ENCODE measurements around the gene ASIC3.
"Not testable (repeated sequence)": the region's sequence is repeated elsewhere in the genome, so short reads cannot be mapped to it uniquely, and the experiment has no call there.

Gene ASIC3

DNA sequence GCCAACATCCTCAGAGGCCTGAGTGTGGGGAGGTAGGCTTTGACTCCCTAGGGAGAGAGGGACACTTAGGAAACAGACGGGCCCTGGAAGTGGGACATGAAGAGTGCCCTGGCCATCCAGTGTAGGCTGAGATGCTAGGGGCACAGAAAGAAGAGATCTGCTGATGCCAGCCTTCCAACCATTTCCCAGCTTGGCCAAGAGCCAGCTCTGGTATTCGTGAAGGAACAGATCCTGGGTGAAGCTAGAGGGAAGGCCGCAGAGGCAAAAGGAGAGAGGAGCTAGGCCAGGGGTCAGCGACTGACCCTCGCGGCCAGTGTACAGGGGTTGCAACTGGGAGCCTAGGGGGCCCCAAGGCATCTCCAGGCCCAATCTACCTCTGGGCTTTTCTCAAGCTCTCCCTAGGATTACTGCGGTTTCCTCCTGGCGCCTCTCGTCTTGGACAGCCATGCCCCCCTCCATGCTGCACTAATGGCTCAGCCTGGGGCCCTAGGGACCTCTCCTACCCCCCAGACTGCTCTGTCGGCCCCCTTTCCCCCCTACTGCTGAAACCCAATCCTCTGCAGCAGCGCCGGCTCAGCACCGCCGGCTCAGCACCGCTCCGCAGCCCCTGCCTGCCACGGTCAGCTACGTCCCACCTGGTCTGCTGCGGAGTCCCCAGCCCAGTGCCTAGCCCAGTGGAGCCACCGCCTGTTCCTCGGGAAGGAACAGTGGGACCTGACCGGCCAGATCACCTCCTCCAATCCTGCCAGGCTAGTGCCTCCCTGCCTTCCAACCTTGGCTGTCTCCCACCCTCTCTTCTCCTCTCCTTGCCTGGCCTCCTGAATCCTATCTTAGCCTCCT is at the start of gene ASIC3:
ASIC3 (plus strand) TSS at position 556 of the 840 bp plus-strand sequence. CDS start 355 bp downstream, outside the sequence.
- no peak for DNase-seq

DNA sequence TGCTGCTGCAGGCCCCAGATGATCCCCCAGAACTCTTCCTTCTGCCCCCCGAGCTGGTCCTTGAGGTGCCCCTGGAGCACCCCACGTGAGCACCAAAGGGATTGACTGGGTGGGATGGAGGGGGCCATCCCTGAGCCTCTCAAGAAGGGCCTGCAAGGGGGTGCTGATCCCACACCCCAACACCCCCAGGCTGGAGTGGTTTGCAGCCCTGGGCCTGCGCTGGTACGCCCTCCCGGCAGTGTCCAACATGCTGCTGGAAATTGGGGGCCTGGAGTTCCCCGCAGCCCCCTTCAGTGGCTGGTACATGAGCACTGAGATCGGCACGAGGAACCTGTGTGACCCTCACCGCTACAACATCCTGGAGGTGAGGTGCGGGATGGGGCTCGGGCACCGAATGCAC is 49.3 kb upstream of the ASIC3 start:
- no peak for DNase-seq

DNA sequence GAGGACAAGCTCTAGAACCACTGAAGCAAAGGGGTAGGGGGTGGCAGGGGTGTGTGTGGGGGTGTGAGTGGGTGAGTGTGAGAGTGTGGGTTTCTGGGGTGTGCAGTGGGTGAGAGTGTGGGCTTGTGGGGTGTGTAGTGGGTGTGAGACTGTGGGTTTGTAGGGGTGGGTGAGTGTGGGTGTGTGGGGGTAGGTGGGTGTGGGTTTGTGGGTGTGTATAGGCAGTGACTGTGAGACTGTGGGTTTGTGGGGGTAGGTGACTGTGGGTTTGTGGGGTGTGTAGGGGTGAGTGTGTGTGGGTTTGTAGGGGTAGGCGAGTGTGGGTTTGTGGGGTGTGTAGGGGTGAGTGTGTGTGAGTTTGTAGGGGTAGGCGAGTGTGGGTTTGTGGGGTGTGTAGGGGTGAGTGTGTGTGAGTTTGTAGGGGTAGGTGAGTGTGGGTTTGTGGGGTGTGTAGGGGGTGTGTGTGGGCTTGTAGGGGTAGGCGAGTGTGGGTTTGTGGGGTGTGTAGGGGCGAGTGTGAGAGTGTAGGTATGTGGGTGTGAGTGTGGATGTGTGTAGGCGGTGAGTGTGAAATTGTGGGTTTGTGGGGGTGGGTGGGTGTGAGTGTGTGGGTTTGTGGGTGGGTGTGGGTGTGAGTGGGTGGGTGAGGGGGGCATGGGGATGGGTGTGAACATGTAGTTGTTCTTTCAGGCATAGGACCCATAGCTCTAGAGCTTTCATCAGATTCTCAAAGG is 48.7 kb upstream of the ASIC3 start:
- DNase-seq: no peak

DNA sequence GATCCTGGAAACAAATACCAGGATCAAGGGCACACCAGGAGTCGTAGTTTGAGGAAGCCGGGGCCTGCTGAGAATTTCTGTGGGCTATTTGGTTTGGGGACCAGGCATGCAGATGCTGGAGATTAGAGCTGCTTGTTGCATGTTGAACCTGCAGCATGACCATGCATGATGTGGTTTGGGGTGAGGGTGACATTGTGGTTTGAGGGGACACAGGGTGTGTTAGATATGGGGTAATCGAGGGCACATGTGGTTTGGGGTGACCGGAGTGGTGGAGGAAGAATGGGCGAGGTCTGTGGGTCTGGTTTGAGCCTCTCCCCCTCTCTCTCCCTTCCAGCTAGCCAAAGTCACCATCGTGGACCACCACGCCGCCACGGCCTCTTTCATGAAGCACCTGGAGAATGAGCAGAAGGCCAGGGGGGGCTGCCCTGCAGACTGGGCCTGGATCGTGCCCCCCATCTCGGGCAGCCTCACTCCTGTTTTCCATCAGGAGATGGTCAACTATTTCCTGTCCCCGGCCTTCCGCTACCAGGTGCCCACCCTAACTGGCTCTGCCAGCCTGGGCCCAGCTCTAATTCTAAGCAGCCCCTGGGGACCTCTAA is 47.3 kb upstream of the ASIC3 start:
- no peak for DNase-seq

DNA sequence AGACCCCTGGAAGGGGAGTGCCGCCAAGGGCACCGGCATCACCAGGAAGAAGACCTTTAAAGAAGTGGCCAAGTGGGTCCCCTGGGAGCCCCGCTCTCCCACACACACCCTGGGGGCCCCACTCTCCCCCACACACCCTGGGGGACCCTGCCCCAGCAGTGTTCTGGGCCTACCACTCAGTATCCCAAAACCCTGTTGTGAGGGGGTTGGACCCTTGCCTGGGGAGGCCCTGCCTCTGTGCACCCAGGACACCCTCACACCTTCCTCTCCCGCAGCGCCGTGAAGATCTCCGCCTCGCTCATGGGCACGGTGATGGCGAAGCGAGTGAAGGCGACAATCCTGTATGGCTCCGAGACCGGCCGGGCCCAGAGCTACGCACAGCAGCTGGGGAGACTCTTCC is 46.8 kb upstream of the ASIC3 start:
- no peak for DNase-seq

DNA sequence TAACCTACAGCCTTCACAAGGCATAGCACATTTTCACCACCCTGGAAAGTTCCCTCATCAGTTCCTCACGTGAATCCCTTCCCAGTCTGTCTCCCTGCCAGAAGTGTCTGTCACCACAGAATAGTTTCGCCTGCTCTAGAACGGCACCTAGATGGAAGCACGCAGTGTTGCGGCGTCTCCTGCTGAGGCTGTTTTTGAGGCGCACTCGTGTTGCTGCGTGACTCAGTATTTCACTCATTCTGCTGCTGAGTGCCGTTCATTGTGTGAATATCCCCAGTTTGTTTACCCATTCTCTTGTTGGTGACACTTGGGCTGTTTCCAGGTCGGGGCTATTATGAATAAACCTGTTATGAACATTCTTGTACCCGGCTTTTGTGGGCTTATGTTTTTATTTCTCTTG is 44.8 kb upstream of the ASIC3 start:
- peak; percentile 23 to 43 for DNase-seq

DNA sequence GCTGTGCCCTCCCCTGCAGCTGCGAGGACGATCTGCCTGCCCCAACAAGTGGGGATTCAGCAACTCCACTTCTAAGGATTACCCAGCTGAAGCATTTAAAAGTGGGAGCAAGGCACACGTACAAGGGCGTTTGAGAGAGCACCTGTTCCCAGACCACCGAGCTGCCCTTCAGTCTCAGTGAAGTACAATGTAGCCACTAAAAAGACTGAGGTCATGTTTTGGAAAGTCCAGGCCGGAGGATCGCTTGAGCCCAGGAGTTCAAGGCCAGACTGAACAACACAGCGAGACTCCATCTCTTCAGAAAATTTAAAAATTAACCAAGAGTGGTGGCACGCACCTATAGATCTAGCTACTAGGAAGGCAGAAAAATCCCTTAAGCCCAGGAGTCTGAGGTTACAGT is 42.8 kb upstream of the ASIC3 start:
- DNase-seq: no peak

DNA sequence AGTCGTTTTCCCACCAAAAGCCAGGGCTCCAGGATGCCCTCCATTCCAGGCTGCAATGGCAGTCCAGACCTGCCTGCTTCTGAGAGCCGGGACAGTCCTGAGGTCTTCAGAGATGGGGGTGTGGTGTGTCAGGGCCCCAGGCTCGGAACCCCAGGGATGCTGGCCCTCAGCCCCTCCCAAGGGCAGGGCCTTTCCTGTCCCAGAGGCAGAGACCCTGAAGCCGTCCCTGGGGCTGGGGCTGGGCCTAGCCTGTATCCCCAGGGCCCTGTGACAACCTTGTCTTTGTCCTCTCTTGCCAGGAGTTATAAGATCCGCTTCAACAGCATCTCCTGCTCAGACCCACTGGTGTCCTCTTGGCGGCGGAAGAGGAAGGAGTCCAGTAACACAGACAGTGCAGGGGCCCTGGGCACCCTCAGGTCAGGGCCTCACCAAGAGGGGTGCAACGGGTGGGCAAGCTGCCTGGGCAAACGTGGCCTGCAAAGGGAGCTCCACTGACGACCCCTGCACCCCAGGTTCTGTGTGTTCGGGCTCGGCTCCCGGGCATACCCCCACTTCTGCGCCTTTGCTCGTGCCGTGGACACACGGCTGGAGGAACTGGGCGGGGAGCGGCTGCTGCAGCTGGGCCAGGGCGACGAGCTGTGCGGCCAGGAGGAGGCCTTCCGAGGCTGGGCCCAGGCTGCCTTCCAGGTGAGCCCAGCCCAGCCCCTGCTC is 41.6 kb upstream of the ASIC3 start:
- no peak for DNase-seq

DNA sequence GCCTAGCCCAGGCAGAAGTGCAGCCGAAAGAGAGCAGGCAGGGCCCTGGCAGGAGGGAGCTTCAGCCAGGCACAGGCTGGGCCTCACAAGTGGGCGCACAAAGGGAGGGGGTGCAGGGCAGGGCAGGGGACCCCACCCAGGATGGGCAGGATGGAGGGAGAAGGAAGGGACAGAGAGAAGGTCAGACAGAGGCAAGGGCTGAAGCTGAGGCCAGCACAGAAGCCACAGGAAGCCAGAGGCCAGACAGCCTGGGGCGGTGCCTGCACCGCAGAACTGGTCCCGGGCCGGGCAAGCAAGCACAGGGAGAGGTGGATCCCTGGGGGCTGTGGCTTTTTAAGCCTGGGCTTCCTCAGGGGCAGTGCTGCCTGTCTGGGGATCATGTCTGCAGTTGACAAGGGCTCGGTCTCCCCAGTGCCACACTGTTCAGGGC is 40.8 kb upstream of the ASIC3 start:
- no peak for DNase-seq

DNA sequence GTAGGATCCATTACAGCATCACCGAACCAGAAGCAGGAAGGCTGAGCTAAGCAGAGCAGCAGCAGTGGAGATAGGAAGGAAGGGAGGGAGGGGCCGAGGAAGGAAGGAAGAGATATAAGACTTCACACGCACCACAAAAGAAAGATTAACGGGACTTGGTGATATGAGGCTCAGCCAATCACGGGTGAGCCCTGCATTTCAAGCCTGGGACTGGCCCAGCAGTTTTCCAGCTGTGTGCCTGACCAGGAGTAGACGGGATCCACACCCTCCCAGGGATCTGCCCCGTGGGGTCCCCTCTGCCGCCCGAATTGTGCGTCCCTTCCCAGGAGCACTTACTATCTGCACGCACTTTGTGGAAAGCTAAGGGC is 40.2 kb upstream of the ASIC3 start:
- no peak for DNase-seq

DNA sequence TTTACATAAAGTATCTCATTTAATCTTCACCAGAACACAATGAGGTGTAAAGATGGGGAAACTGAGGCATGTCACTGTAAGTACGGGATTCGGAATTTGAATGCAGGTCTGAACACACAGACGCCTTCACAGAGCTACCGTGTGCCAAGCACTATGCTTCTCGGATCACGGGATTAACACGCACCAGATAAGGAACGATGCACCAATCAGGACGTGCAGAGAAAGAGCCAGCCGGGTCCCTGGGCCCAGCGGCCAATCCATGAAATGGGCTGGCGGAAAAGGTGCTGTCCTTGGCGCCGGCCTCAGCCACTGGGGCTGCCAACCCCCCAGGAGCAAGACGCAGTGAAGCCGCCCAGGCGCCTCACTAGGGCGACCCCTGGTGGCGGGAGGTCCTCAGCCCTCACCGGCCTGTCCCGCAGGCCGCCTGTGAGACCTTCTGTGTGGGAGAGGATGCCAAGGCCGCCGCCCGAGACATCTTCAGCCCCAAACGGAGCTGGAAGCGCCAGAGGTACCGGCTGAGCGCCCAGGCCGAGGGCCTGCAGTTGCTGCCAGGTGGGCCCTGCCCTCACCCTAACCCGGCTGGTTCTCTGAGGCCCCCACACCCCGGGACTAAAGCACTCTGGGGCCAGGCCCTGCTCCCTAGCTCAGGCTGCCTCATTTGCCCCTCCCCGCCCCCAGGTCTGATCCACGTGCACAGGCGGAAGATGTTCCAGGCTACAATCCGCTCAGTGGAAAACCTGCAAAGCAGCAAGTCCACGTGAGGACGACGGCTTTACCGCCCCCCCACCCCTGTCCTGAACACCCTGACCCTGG is 39.6 kb upstream of the ASIC3 start:
- DNase-seq: peak in 1 of 2 experiments; percentile 33

DNA sequence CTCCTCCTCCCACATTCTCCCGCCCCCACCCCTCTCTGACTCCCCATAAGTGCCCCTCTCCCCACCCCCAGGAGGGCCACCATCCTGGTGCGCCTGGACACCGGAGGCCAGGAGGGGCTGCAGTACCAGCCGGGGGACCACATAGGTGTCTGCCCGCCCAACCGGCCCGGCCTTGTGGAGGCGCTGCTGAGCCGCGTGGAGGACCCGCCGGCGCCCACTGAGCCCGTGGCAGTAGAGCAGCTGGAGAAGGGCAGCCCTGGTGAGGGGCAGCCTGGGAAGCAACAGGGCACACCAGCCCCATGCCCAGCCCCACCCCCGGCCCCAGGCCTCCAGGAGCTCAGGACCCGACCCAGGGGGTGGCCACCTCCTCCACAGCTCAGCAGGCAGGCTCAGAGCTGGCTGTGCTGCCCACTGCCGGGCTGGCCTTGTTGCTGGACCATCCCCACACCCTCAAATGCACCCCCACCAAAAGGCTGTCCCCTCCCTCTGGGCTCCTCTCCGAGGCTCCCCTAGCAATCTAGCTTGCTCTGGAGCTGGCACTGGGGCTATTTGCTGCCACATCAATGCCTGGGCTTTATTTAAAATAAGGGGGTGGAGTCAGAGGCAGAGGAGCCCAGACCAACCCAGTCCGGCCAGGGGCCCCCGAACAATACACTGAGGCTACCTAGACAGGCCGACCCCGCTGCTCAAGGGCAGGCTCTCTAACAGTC is 38.8 kb upstream of the ASIC3 start:
- no peak for DNase-seq

DNA sequence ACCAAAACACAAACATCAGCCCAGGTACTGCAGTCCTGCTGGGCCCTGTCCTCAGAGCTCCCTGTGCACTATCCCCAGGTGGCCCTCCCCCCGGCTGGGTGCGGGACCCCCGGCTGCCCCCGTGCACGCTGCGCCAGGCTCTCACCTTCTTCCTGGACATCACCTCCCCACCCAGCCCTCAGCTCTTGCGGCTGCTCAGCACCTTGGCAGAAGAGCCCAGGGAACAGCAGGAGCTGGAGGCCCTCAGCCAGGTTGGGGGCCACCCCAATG is 38.4 kb upstream of the ASIC3 start:
- DNase-seq: no peak

DNA sequence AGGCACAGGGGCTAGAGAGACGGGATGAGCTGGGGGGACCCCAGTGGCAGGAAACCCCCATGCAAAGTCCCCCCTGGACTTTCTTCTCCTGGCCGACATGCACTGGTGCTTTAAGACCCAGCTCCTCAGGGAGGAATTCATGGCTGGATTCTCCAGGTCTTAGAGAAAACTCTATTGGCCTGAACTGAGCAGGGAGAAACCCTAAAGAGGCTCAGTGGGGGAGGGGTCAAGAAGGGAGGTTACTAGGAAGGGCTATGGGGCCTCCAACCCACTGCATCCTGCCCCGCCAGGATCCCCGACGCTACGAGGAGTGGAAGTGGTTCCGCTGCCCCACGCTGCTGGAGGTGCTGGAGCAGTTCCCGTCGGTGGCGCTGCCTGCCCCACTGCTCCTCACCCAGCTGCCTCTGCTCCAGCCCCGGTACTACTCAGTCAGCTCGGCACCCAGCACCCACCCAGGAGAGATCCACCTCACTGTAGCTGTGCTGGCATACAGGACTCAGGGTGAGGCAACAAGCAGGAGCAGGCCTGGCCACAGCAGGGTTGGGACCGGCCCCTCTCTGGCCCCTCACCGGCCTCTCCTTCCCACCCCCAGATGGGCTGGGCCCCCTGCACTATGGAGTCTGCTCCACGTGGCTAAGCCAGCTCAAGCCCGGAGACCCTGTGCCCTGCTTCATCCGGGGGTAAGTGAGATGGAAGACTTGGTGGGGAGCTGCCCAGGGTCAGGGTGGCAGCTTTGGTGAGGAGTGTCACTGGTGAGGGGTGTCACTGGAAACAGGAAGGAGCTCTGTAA is 37.8 kb upstream of the ASIC3 start:
- DNase-seq: no peak

DNA sequence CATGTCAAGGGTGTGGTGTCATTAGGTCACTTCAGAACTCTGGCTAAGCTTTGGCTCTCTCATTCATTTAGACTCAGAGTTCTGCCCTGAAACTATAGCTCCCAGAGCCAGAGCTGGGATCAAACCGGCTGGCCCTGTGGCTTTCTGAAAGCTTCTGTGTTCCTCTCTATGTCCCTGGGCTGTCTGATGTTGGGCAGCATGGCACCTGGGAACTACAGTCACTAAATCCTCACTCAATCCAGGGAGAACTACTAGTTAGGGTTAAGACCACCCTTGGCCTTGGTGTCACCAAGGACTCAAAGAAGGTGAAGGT is 37.3 kb upstream of the ASIC3 start:
- no peak for DNase-seq

DNA sequence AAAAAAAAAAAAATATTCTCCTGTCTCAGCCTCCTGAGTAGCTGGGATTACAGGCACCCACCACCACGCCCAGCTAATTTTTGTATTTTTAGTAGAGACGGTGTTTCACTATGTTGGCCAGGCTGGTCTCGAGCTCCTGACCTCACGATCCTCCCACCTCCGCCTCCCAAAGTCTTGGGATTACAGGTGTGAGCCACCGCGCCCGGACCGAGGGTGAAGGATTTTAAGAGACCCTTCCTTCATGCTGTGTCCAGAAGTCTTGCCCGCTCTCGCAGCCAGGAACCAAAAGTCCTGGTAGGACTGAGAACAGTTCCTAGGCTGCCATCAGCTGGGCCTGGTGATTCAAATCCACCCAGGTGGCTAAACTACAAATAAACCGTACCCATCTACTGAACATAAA is 36.7 kb upstream of the ASIC3 start:
- not testable (repeated sequence) for DNase-seq

DNA sequence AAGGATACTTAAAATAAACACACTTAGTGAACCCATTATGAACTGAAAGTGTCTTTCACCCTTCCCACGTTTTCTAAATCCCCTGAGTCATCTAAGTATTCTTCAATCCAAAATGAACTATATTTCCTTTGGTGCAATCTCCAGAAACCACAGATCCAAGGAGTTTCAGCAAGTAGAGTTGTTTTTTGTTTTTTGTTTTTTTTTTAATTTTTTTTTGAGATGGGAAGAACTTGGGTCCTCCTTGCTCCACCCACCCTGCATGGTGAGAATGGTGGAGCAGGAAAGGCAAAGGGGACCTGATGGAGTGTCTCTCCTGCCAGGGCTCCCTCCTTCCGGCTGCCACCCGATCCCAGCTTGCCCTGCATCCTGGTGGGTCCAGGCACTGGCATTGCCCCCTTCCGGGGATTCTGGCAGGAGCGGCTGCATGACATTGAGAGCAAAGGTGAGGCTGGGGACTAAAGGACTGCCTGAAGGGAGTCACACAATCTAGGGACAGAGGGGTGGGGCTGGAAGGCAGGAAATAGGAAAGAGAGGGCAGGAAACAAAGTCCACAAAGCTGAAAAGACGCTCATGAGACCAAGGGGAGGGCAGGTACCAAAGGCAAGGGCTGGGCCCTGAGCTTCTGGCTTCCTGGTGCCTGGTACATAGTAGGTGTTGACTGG is 36.2 kb upstream of the ASIC3 start:
- DNase-seq: no peak

DNA sequence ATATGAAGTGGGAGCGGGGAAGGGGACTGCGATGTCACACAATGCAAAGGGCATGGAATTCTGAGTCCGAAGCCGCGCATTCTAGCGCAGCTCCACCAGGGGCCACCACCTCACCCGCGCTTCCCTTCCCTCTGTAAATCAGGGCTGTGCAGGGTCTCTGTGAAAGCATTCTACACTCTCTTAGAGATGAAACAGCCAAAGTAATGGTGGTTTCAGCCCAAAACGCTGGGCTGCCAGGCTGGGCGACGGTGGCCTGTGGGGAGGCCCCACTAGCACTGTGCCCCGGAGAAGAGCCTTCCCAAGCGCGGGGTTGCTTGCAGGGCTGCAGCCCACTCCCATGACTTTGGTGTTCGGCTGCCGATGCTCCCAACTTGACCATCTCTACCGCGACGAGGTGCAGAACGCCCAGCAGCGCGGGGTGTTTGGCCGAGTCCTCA is 35.4 kb upstream of the ASIC3 start:
- DNase-seq: peak in 1 of 2 experiments; percentile 29

DNA sequence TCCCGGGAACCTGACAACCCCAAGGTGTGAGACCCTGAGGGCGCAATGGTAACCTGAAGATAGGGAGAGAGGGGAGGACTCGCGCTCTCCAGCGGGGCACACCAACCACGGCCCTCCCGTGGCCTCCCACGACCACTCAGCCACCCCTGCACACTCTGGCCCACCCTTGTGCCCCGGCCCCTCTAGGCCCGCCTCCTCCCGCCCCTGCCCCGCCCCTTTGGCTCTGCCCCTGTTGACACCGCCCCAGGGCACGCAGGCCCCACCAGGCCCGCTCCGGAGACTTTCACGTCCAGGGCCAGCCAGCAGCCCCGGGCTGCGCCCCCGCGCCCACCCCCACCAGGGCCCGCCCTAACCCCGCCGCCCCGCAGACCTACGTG is 35.0 kb upstream of the ASIC3 start:
- no peak for DNase-seq

DNA sequence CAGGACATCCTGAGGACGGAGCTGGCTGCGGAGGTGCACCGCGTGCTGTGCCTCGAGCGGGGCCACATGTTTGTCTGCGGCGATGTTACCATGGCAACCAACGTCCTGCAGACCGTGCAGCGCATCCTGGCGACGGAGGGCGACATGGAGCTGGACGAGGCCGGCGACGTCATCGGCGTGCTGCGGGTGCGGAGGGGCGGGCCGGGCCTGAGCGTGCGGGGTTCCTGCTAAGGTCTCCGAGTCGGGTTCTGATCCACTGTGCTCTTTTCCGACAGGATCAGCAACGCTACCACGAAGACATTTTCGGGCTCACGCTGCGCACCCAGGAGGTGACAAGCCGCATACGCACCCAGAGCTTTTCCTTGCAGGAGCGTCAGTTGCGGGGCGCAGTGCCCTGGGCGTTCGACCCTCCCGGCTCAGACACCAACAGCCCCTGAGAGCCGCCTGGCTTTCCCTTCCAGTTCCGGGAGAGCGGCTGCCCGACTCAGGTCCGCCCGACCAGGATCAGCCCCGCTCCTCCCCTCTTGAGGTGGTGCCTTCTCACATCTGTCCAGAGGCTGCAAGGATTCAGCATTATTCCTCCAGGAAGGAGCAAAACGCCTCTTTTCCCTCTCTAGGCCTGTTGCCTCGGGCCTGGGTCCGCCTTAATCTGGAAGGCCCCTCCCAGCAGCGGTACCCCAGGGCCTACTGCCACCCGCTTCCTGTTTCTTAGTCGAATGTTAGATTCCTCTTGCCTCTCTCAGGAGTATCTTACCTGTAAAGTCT is 34.4 kb upstream of the ASIC3 start:
- DNase-seq: no peak

Measured in SHP77 (cell line).